Lower leg skin (tissue), 4 donors: Measurements from ENCODE around the gene IGFBP7. TPM values are rescaled to one million over a fixed set of nuclear protein-coding genes. Genes with fewer than 3 reads are reported as not detected.

Source experiments
- DNase-seq, 2 donors: peaks; one replicate each; pipeline ENCODE4 v3.0.0-alpha.2; 2019; ENCODE audit warnings: low spot score in 2 of 2
- H3K4me3 ChIP-seq: fragments of 200-600 bp; sonication (generic); 2 replicates; pipeline ENCODE4 v1.5.1; 2017; ENCODE audit warnings: mild to moderate bottlenecking, low read depth; ENCODE audit not compliant: poor library complexity, severe bottlenecking
- CTCF ChIP-seq, 3 donors: fragments of 450-650 bp; IDR thresholded peaks; one replicate each; pipeline ENCODE4 v1.5.1; 2016; ENCODE audit warnings: antibody characterized with exemption in 3 of 3, mild to moderate bottlenecking in 3 of 3, moderate library complexity in 2 of 3
- POLR2A ChIP-seq, 2 donors: fragments of 450-650 bp; IDR thresholded peaks; one replicate each; pipeline ENCODE4 v1.6.1; 2016 to 2017; ENCODE audit warnings: antibody characterized with exemption in 2 of 2, mild to moderate bottlenecking in 1 of 2, moderate library complexity in 1 of 2
- WGBS, 2 donors: methylation state at CpG; one replicate each; pipeline ENCODE4 v1.1.5; 2018; 5-methylcytosine and 5-hydroxymethylcytosine counted together
- intact Hi-C: fragments of 100-400 bp; cut with DNase I; formaldehyde crosslinking; loops from one replicate; pipeline ENCODE4 v1.15.0; 2023; ENCODE audit warnings: low total_unique reads
- total RNA-seq, 4 donors: library from RNA; depleted of rRNA; stranded (reverse); fragments of >200 nt; gene quantifications; one replicate each; pipeline ENCODE4 v1.1.0, GENCODE V29; 2016

The IGFBP7 gene
- total RNA-seq, 4 donors from 2014 or later, result 122 to 324 (median 168) TPM

GRCh38 chr4:57139783-57140182 lies 29.6 kb upstream of the IGFBP7 start:
- intact Hi-C loops, result no loop called here
- TF ChIP-seq CTCF (IDR thresholded peaks at IDR 0.05) (no peak), POLR2A (IDR thresholded peaks at IDR 0.05) (no peak)
- H3K4me3 ChIP-seq, result no peak overlapping the region
- DNase-seq, result no peak

- intact Hi-C loops, result no loop called here
- no peak for TF ChIP-seq POLR2A (IDR thresholded peaks at IDR 0.05)
- TF ChIP-seq CTCF (IDR thresholded peaks at IDR 0.05), result no peak
- no peak overlapping the region for H3K4me3 ChIP-seq
- no peak for DNase-seq
Measured at GRCh38 chr4:57137261-57137660, 27.1 kb upstream of the IGFBP7 start.

- TF ChIP-seq POLR2A (IDR thresholded peaks at IDR 0.05), result no peak
- no peak for TF ChIP-seq CTCF (IDR thresholded peaks at IDR 0.05)
- no peak overlapping the region for H3K4me3 ChIP-seq
- intact Hi-C loops, result no loop called here
- no peak for DNase-seq
Measured at GRCh38 chr4:57136281-57136680, 26.1 kb upstream of the IGFBP7 start.

- 76 to 81% methylated on average over 2 of the region's 2 CpGs for WGBS, 2 donors
Measured at GRCh38 chr4:57132743-57133137, 22.6 kb upstream of the IGFBP7 start.

GRCh38 chr4:57131849-57132742 lies 21.9 kb upstream of the IGFBP7 start:
- WGBS, 2 donors, result 40 to 43% methylated on average over 7 of the region's 7 CpGs
- intact Hi-C loops, result no loop called here
- no peak overlapping the region for H3K4me3 ChIP-seq
- TF ChIP-seq CTCF (IDR thresholded peaks at IDR 0.05) (no peak), POLR2A (IDR thresholded peaks at IDR 0.05) (no peak)
- DNase-seq, result peak in 1 of 2 donors; percentile 42

More at GRCh38 chr4:57132743-57133137, 22.6 kb upstream of the IGFBP7 start:
- no peak for DNase-seq
- H3K4me3 ChIP-seq, result no peak overlapping the region
- intact Hi-C loops, result no loop called here
- TF ChIP-seq CTCF (IDR thresholded peaks at IDR 0.05) (no peak), POLR2A (IDR thresholded peaks at IDR 0.05) (no peak)

- intact Hi-C loops, result no loop called here
- no peak for DNase-seq
- no peak overlapping the region for H3K4me3 ChIP-seq
- no peak for TF ChIP-seq CTCF (IDR thresholded peaks at IDR 0.05)
- WGBS, 2 donors, result 67 to 69% methylated on average over 1 of the region's 1 CpG
Measured at GRCh38 chr4:57129477-57129876, 19.3 kb upstream of the IGFBP7 start.
